C4-2B (cell line): ENCODE data around the gene TAS1R3.

ENCODE experiments used
- H3K27ac ChIP-seq: fragments of 450-650 bp; 2 replicates; pipeline ENCODE4 v1.5.1; 2017
- ZFX ChIP-seq: fragments of 450-650 bp; IDR thresholded peaks from 2 replicates; pipeline ENCODE4 v1.6.1; 2017
- TF ChIP-seq, protein P1 (sequence below): fragments of 450-650 bp; conservative IDR thresholded peaks from 2 replicates; pipeline ENCODE4 v1.5.1; 2017; ENCODE audit warnings: mild to moderate bottlenecking

TAS1R3 gene

DNA sequence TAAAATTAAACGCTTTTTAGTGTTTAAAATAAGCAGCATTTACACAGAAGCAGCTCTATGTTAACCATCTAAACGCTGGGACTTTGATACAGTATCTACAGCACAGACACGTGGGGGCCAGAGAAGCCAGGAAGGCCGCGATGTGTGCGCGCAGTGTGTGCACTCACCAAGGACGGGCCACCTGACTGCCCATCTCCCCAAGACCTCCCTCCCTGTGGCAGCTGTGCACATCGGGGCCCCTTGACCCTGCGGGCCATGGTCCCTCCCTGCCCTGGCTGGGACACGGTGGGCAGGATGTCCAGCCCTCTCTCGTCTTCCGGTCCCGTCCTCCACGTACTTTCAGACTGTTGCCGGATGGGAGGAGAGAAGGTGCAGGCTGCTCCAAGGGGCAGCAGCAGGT, 4.2 kb downstream of the TAS1R3 start:
- no peak for TF ChIP-seq ZFX
- TF ChIP-seq, protein P1, sequence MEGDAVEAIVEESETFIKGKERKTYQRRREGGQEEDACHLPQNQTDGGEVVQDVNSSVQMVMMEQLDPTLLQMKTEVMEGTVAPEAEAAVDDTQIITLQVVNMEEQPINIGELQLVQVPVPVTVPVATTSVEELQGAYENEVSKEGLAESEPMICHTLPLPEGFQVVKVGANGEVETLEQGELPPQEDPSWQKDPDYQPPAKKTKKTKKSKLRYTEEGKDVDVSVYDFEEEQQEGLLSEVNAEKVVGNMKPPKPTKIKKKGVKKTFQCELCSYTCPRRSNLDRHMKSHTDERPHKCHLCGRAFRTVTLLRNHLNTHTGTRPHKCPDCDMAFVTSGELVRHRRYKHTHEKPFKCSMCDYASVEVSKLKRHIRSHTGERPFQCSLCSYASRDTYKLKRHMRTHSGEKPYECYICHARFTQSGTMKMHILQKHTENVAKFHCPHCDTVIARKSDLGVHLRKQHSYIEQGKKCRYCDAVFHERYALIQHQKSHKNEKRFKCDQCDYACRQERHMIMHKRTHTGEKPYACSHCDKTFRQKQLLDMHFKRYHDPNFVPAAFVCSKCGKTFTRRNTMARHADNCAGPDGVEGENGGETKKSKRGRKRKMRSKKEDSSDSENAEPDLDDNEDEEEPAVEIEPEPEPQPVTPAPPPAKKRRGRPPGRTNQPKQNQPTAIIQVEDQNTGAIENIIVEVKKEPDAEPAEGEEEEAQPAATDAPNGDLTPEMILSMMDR = no peak
- H3K27ac ChIP-seq = no peak overlapping the region

GRCh38 chr1:1335792-1336248, 4.7 kb downstream of the TAS1R3 start:
- TF ChIP-seq, protein P1 = no peak
- TF ChIP-seq ZFX = no peak
- H3K27ac ChIP-seq = no peak overlapping the region

DNA sequence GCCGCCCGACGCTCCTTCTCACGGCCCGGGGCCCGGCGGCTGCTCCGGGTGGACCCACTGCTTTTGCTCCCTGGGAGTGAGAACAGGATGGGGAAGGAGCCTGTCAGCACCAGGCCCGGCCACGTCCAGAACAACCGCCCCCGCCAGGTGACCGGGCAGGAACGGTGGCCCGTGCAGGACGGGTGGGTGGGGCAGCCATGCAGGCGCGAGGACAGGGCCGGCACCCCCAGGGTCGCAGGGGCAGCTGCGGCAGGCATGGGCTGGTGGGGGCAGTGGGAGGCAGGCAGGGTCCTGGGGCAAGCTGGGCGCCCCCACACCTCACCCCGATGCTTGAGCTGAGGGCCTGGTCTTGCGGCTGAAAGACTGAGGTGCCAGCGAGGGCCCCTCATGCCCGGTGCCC, 5.4 kb downstream of the TAS1R3 start:
- H3K27ac ChIP-seq = no peak overlapping the region
- TF ChIP-seq ZFX = no peak
- TF ChIP-seq, protein P1 = no peak

GRCh38 chr1:1336931-1337792, 6.1 kb downstream of the TAS1R3 start:
- H3K27ac ChIP-seq = no peak overlapping the region
- no peak for TF ChIP-seq ZFX
- TF ChIP-seq, protein P1 = no peak

- TF ChIP-seq, protein P1 = no peak
- no peak for TF ChIP-seq ZFX
- H3K27ac ChIP-seq = no peak overlapping the region
These were observed 6.7 kb downstream of the TAS1R3 start for GRCh38 chr1:1337793-1338147.

DNA sequence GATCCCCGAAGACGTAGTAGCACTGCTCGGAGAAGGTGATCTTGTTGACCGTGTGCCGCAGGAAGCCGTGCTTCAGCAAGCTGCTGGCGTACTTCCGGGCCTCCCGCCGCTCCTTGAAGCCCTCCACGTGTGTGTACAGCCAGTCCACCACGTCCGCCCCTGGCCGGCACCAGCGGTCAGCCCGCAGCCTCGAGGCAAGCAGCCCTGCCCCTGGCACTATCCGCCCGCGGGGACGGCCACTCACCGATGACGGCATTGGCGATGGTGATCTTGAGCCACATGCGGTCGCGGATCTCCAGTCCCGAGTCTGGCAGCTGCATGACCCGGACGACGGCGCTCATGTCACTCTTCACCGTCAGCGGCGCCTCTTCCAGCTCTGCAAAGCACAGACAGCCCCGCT, 7.2 kb downstream of the TAS1R3 start:
- H3K27ac ChIP-seq = no peak overlapping the region
- TF ChIP-seq ZFX = no peak
- TF ChIP-seq, protein P1 = no peak

GRCh38 chr1:1340185-1340584, 9.1 kb downstream of the TAS1R3 start:
- no peak for TF ChIP-seq ZFX
- TF ChIP-seq, protein P1 = no peak
- no peak overlapping the region for H3K27ac ChIP-seq
